CD4-positive, alpha-beta memory T cell (primary cell): ENCODE measurements around the gene CCDC124. TPM values are rescaled to one million over a fixed set of nuclear protein-coding genes. Genes with fewer than 3 reads are reported as not detected.

ENCODE experiments used
- CTCF ChIA-PET: fragments of 350-600 bp; sonication (Branson Sonifier 250); formaldehyde crosslinking; loops from one replicate; lab custom pipeline; 2021; ENCODE audit warnings: inconsistent platforms; ENCODE audit not compliant: partially characterized antibody; lab: Charles Lee
- POLR2A ChIA-PET: fragments of 350-600 bp; sonication (Branson Sonifier 250); formaldehyde crosslinking; loops from one replicate; lab custom pipeline; 2021; ENCODE audit not compliant: partially characterized antibody; lab: Charles Lee
- DNase-seq, 5 donors: peaks; one replicate each; pipeline versions ENCODE4 v3.0.0 to v3.0.0-alpha.2; 2020 to 2022; ENCODE audit warnings: mixed read lengths in 1 of 5
- H3K27ac ChIP-seq: one replicate; pipeline ENCODE4 v1.7.0; 2013; ENCODE audit warnings: low read depth, low read length
- H3K27me3 ChIP-seq: 2 replicates; pipeline ENCODE4 v1.7.0; 2013; ENCODE audit warnings: mild to moderate bottlenecking, low read length, moderate library complexity; ENCODE audit not compliant: insufficient read depth
- H3K36me3 ChIP-seq: 2 replicates; pipeline ENCODE4 v1.7.0; 2013; ENCODE audit warnings: mild to moderate bottlenecking, low read length, moderate library complexity; ENCODE audit not compliant: insufficient read depth
- H3K4me1 ChIP-seq: 2 replicates; pipeline ENCODE4 v1.7.0; 2013; ENCODE audit warnings: mild to moderate bottlenecking, low read length, moderate library complexity; ENCODE audit not compliant: insufficient read depth
- H3K4me3 ChIP-seq, 2 donors: one replicate each; pipeline ENCODE4 v1.7.0; 2013; ENCODE audit warnings: low read length in 2 of 2, mild to moderate bottlenecking in 1 of 2
- H3K9me3 ChIP-seq, 2 donors: one replicate each; pipeline ENCODE4 v1.7.0; 2013; ENCODE audit warnings: low read length in 2 of 2, control low read depth in 1 of 2; ENCODE audit not compliant: control insufficient read depth in 1 of 2
- H3K27ac Mint-ChIP-seq, 7 donors: one replicate each; pipeline ENCODE4 v1.8.0; 2020 to 2021; ENCODE audit warnings: mixed read lengths in 7 of 7, mild to moderate bottlenecking in 6 of 7, inconsistent platforms in 3 of 7, moderate library complexity in 3 of 7
- H3K27me3 Mint-ChIP-seq, 2 donors: one replicate each; pipeline ENCODE4 v1.8.0; 2020 to 2021; ENCODE audit warnings: mixed read lengths in 2 of 2
- H3K36me3 Mint-ChIP-seq, 2 donors: one replicate each; pipeline ENCODE4 v1.8.0; 2020 to 2021; ENCODE audit warnings: mixed read lengths in 2 of 2, inconsistent platforms in 1 of 2, mild to moderate bottlenecking in 1 of 2
- H3K4me1 Mint-ChIP-seq, 4 donors: one replicate each; pipeline ENCODE4 v1.8.0; 2020 to 2021; ENCODE audit warnings: mixed read lengths in 4 of 4, mild to moderate bottlenecking in 1 of 4
- H3K4me3 Mint-ChIP-seq, 8 donors: one replicate each; pipeline ENCODE4 v1.8.0; 2020 to 2021; ENCODE audit warnings: mixed read lengths in 8 of 8, mild to moderate bottlenecking in 7 of 8, moderate library complexity in 6 of 8, inconsistent platforms in 3 of 8
- H3K9me3 Mint-ChIP-seq, 8 donors: one replicate each; pipeline ENCODE4 v1.8.0; 2020 to 2021; ENCODE audit warnings: mixed read lengths in 8 of 8, mild to moderate bottlenecking in 5 of 8, inconsistent platforms in 3 of 8, moderate library complexity in 1 of 8
- intact Hi-C: fragments of 100-400 bp; cut with micrococcal nuclease; formaldehyde crosslinking; loops from one replicate; pipeline ENCODE4 v1.15.1; 2023
- polyA plus RNA-seq, 2 donors: library from polyadenylated mRNA; unstranded; fragments of 300-500 nt; fragmentation: Illumina TruSeq; gene quantifications; one replicate each; pipeline ENCODE4 v1.2.3, GENCODE V29; 2021
- total RNA-seq, 2 experiments: library from RNA; stranded (reverse); gene quantifications; one replicate each; pipeline ENCODE4 v1.2.3, GENCODE V29; 2021

Gene CCDC124
- total and polyA plus RNA-seq, 4 experiments from 2014 or later, result 24.5 to 49.9 (median 32.1) TPM

DNA sequence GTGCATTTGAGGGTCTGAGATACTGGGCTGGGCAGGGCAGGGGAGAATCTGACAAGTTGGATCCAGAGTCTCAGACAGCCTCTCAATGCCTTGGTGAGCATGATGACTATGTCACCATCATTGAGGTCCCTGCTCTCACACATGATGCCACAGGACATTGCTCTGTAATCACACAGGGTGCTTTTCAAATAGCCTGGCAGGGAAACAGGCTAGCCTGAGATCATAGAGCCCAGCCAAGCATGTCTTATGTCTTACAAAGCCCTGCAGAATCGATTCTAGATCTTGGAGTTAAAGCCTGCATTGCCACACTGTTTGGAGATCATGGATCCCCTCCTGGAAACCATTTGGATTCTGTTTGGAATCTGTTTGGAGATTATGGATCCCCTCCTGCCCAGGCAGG, 39.4 kb downstream of the CCDC124 start:
- Histone ChIP-seq H3K9me3 (no peaks in the 10 kb centered on the region), H3K4me1 (peaks cover 4% of the 10 kb centered on the region), H3K27me3 (peaks cover 5% of the 10 kb centered on the region), H3K36me3 (no peaks in the 10 kb centered on the region), H3K27ac (no peak overlapping the region), H3K4me3 (no peak overlapping the region)
- intact Hi-C loops, result no loop called here
- no peak overlapping the region for H3K4me3 Mint-ChIP-seq
- ChIA-PET CTCF (interaction anchor here (0.9 kb wide), 1 partner anchor 24 kb away, joined by 3 read pairs; no protein-coding TSS in a partner anchor), POLR2A (no interaction called here)
- no peaks in the 10 kb centered on the region for H3K36me3 Mint-ChIP-seq
- peaks cover 2 to 4% (median 2%) of the 10 kb centered on the region in 4 donors for H3K4me1 Mint-ChIP-seq
- peaks cover 6 to 9% of the 10 kb centered on the region in 2 donors for H3K27me3 Mint-ChIP-seq
- no peak overlapping the region for H3K27ac Mint-ChIP-seq
- no peaks in the 10 kb centered on the region for H3K9me3 Mint-ChIP-seq
- DNase-seq, result no peak

DNA sequence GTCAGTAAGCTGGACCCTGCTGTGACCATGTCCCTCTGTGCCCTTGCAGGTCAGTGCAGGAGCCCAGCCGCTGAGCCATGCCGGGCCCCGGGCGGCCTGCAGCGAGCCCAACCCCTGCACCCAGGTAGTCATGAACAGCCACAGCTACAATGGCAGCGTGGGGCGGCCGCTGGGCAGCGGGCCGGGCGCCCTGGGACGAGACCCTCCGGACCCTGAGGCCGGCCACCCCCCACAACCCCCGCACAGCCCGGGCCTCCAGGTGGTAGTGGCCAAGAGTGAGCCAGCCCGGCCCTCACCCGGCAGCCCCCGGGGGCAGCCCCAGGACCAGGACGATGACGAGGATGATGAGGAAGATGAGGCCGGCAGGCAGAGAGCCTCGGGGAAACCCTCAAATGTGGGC, 40.9 kb downstream of the CCDC124 start:
- Mint-ChIP-seq H3K27me3 (peaks cover 4 to 6% of the 10 kb centered on the region in 2 donors), H3K36me3 (no peaks in the 10 kb centered on the region), H3K27ac (no peak overlapping the region), H3K4me1 (no peaks in the 10 kb centered on the region), H3K4me3 (no peak overlapping the region), H3K9me3 (no peaks in the 10 kb centered on the region)
- no peak overlapping the region for H3K4me3 ChIP-seq
- CTCF ChIA-PET, result interaction anchor here (1.4 kb wide), 1 partner anchor 42 kb away, joined by 3 read pairs; no protein-coding TSS in a partner anchor
- POLR2A ChIA-PET, result no interaction called here
- intact Hi-C loops, result no loop called here
- no peak for DNase-seq
- H3K9me3 ChIP-seq, result no peaks in the 10 kb centered on the region
- no peaks in the 10 kb centered on the region for H3K27me3 ChIP-seq
- H3K4me1 ChIP-seq, result no peaks in the 10 kb centered on the region
- no peak overlapping the region for H3K27ac ChIP-seq
- H3K36me3 ChIP-seq, result no peaks in the 10 kb centered on the region

DNA sequence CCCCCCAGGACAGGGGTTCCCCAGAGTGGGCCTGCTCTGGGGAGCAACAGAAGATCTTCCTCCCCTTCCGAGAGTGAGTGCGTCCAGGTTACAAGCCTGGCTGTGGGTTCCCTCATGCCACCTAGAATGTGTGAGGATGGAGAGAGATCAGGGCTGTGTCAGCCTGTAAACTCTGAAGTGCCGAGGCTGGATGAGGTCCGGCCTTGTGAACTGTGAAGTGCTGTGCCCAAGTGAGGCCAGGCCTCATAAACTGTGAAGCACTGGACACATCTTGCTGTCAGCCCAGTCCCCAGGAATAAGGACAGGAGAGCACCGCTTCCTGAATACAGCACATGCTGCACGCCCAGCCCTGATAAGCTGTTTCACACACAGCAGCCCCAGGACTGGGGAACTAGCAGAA, 41.7 kb downstream of the CCDC124 start:
- Mint-ChIP-seq H3K36me3 (no peaks in the 10 kb centered on the region), H3K9me3 (no peaks in the 10 kb centered on the region), H3K27ac (no peak overlapping the region), H3K27me3 (peaks cover 5 to 8% of the 10 kb centered on the region in 2 donors), H3K4me3 (no peak overlapping the region), H3K4me1 (no peaks in the 10 kb centered on the region)
- Histone ChIP-seq H3K27me3 (no peaks in the 10 kb centered on the region), H3K9me3 (no peaks in the 10 kb centered on the region), H3K4me1 (no peaks in the 10 kb centered on the region), H3K4me3 (no peak overlapping the region), H3K36me3 (no peaks in the 10 kb centered on the region), H3K27ac (no peak overlapping the region)
- intact Hi-C loops, result no loop called here
- DNase-seq, result no peak
- ChIA-PET POLR2A (interaction anchor here (1.0 kb wide), 1 partner anchor 11 kb away, joined by 3 read pairs; no protein-coding TSS in a partner anchor), CTCF (no interaction called here)

DNA sequence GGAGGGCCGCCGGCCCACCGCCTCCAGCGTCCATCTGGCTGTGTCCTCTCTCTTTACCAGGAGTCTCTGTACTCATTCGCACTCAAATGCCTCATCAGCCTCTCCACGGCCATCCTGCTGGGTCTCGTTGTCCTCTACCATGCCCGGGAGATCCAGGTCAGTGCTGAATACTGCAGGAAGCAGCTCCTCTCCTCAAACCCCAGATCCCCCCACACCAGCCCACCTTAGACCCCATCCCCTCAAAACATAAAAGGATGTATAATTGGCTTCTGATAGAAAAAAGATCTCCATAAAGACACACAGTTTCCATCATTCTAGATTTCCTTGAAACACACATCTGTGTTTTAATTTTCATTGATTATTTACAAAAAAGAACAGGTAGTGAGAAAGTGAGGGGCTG, 42.2 kb downstream of the CCDC124 start:
- DNase-seq, result no peak
- Mint-ChIP-seq H3K4me3 (no peak overlapping the region), H3K9me3 (no peaks in the 10 kb centered on the region), H3K27ac (no peak overlapping the region), H3K27me3 (peaks cover 5 to 9% of the 10 kb centered on the region in 2 donors), H3K36me3 (no peaks in the 10 kb centered on the region), H3K4me1 (no peaks in the 10 kb centered on the region)
- Histone ChIP-seq H3K4me1 (no peaks in the 10 kb centered on the region), H3K9me3 (no peaks in the 10 kb centered on the region), H3K27me3 (no peaks in the 10 kb centered on the region), H3K36me3 (no peaks in the 10 kb centered on the region), H3K4me3 (no peak overlapping the region), H3K27ac (no peak overlapping the region)
- intact Hi-C loops, result no loop called here
- ChIA-PET CTCF (no interaction called here), POLR2A (interaction anchor here (1.0 kb wide), 1 partner anchor 12 kb away, joined by 3 read pairs; no protein-coding TSS in a partner anchor)

DNA sequence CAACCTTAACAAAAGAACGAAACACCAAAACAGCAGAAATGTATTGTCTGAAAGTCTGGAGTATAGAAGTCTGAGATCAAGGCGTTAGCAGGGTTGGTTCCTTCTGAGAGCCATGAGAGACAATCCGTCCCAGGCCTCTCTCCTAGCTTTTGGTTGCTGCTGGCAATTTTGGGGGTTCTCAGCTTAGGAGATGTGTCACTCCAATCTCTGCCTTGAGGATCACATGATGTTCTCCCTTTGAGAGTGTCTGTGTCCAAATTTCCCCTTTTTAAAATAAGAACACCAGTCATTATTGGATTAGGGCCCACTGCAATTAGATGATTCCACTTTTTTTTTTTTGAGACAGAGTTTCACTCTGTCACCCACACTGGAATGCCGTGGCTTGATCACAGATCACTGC, 44.2 kb downstream of the CCDC124 start:
- Mint-ChIP-seq H3K4me1 (peaks cover 0 to 2% (median 0%) of the 10 kb centered on the region in 4 donors), H3K27me3 (peaks cover 11 to 14% of the 10 kb centered on the region in 2 donors), H3K9me3 (no peaks in the 10 kb centered on the region), H3K36me3 (no peaks in the 10 kb centered on the region), H3K4me3 (no peak overlapping the region), H3K27ac (no peak overlapping the region)
- Histone ChIP-seq H3K9me3 (no peaks in the 10 kb centered on the region), H3K36me3 (no peaks in the 10 kb centered on the region), H3K27ac (no peak overlapping the region), H3K4me3 (no peak overlapping the region), H3K4me1 (no peaks in the 10 kb centered on the region), H3K27me3 (no peaks in the 10 kb centered on the region)
- no peak for DNase-seq
- intact Hi-C loops, result no loop called here
- POLR2A ChIA-PET, result no interaction called here
- CTCF ChIA-PET, result no interaction called here

DNA sequence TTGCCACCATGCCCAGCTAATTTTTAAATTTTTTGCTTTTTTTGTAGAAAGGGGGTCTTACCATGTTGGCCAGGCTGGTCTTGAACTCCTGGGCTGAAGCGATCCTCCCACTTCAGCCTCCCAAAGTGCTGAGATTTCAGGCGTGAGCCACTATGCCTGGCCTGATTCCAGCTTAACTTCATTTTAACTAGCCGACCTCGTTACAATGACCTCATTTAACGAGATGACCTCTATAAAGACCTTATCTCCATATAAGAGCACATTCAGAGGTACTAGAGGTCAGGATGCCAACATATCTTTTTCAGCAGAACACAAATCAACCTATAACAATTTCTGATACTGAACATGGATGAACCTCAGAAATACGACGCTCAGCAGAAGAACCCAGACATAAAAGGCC, 44.7 kb downstream of the CCDC124 start:
- no peak for DNase-seq
- H3K27ac Mint-ChIP-seq, result peak overlapping the region in 1 of 7 donors; percentile 29
- no peaks in the 10 kb centered on the region for H3K9me3 Mint-ChIP-seq
- Histone ChIP-seq H3K27ac (no peak overlapping the region), H3K9me3 (no peaks in the 10 kb centered on the region), H3K36me3 (no peaks in the 10 kb centered on the region), H3K4me1 (no peaks in the 10 kb centered on the region), H3K27me3 (no peaks in the 10 kb centered on the region), H3K4me3 (no peak overlapping the region)
- H3K36me3 Mint-ChIP-seq, result no peaks in the 10 kb centered on the region
- H3K4me1 Mint-ChIP-seq, result peaks cover 0 to 2% (median 0%) of the 10 kb centered on the region in 4 donors
- ChIA-PET CTCF (interaction anchor here (1.1 kb wide), 1 partner anchor 32 kb away, joined by 4 read pairs; no protein-coding TSS in a partner anchor), POLR2A (no interaction called here)
- peak overlapping the region in 1 of 8 donors; percentile 32 for H3K4me3 Mint-ChIP-seq
- intact Hi-C loops, result no loop called here
- H3K27me3 Mint-ChIP-seq, result peaks cover 12 to 14% of the 10 kb centered on the region in 2 donors

DNA sequence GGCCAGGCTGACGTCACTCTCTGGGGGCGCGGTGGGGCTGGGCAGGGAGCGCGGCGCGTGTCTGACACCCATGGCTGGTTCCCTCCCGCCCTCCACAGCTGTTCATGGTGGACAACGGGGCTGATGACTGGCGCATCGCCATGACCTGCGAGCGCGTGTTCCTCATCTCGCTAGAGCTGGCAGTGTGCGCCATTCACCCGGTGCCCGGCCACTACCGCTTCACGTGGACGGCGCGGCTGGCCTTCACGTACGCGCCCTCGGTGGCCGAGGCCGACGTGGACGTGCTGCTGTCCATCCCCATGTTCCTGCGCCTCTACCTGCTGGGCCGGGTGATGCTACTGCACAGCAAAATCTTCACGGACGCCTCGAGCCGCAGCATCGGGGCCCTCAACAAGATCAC, 48.8 kb downstream of the CCDC124 start:
- Mint-ChIP-seq H3K36me3 (no peaks in the 10 kb centered on the region), H3K9me3 (no peaks in the 10 kb centered on the region), H3K27me3 (peaks cover 12 to 19% of the 10 kb centered on the region in 2 donors), H3K27ac (no peak overlapping the region), H3K4me1 (peaks cover 0 to 2% (median 0%) of the 10 kb centered on the region in 4 donors), H3K4me3 (no peak overlapping the region)
- Histone ChIP-seq H3K9me3 (no peaks in the 10 kb centered on the region), H3K27me3 (no peaks in the 10 kb centered on the region), H3K4me3 (no peak overlapping the region), H3K4me1 (no peaks in the 10 kb centered on the region), H3K27ac (no peak overlapping the region), H3K36me3 (no peaks in the 10 kb centered on the region)
- CTCF ChIA-PET, result interaction anchor here (0.7 kb wide), 1 partner anchor 15 kb away, joined by 4 read pairs; no protein-coding TSS in a partner anchor
- intact Hi-C loops, result no loop called here
- no peak for DNase-seq
- POLR2A ChIA-PET, result no interaction called here
